IPS-20b (cell line): ENCODE measurements around the gene ZC3H7A.
A peak's percentile ranks its signal among the peaks of the same experiment; 100 is the strongest.
"Not testable (repeated sequence)": the region's sequence is repeated elsewhere in the genome, so short reads cannot be mapped to it uniquely, and the experiment has no call there.

Experiments used
- H3K27ac ChIP-seq: one replicate; pipeline ENCODE4 v1.5.1; 2013; ENCODE audit warnings: low read length
- H3K27me3 ChIP-seq: 2 replicates; pipeline ENCODE4 v1.6.1; 2013; ENCODE audit warnings: mild to moderate bottlenecking, low read length, inconsistent platforms; ENCODE audit not compliant: insufficient read depth
- H3K36me3 ChIP-seq: 2 replicates; pipeline ENCODE4 v1.6.1; 2013; ENCODE audit warnings: low read depth, mild to moderate bottlenecking, inconsistent platforms, low read length, moderate library complexity; ENCODE audit not compliant: insufficient read depth
- H3K4me1 ChIP-seq: 2 replicates; pipeline ENCODE4 v1.6.1; 2013; ENCODE audit warnings: mild to moderate bottlenecking, control low read depth, inconsistent platforms, low read length, moderate library complexity; ENCODE audit not compliant: insufficient read depth
- H3K4me3 ChIP-seq: 2 replicates; pipeline ENCODE4 v1.5.1; 2013; ENCODE audit warnings: mild to moderate bottlenecking, low read length, inconsistent platforms
- H3K9ac ChIP-seq: 2 replicates; pipeline ENCODE4 v1.6.1; 2013; ENCODE audit warnings: low read depth, mild to moderate bottlenecking, inconsistent platforms, low read length, moderate library complexity
- H3K9me3 ChIP-seq: 2 replicates; pipeline ENCODE4 v1.6.1; 2013; ENCODE audit warnings: mild to moderate bottlenecking, low read depth, low read length, inconsistent platforms; ENCODE audit not compliant: insufficient read depth

The ZC3H7A gene

DNA sequence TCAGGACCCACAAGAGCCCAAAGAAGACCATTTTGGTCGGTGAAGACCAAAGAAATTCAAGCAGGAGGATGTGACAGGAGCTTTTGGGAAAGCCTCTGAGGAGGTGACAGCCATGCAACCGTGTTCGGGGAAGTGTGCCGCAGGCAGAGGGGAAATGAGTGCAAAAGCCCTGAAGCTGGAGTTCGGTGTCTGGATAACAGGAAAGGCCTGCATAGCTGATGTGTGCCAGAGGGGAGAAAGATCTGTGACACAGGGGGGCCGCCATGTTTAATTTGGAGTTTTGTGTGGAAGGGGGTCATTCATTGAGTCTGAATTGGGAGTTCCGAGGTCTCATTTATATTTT lies 870 bp upstream of the ZC3H7A start:
- Histone ChIP-seq H3K27me3 (no peaks in the 10 kb centered on the region), H3K36me3 (peaks cover 13% of the 10 kb centered on the region), H3K4me1 (0 out of 2 replicates have a peak, but pooled peaks cover 5% of the 10 kb centered on the region), H3K27ac (peak overlapping the region; percentile 74), H3K9me3 (no peaks in the 10 kb centered on the region), H3K9ac (peak overlapping the region; percentile 89), H3K4me3 (peak overlapping the region; percentile 86)

GRCh38 chr16:11796227-11797165 lies 562 bp downstream of the ZC3H7A start:
- Histone ChIP-seq H3K4me3 (peak overlapping the region; percentile 89), H3K9me3 (no peaks in the 10 kb centered on the region), H3K9ac (peak overlapping the region; percentile 86; the same call in 1 of the 2 replicates), H3K27ac (peak overlapping the region; percentile 66), H3K4me1 (peaks cover 5% of the 10 kb centered on the region; the same call in 1 of the 2 replicates), H3K36me3 (peaks cover 13% of the 10 kb centered on the region), H3K27me3 (no peaks in the 10 kb centered on the region)

DNA sequence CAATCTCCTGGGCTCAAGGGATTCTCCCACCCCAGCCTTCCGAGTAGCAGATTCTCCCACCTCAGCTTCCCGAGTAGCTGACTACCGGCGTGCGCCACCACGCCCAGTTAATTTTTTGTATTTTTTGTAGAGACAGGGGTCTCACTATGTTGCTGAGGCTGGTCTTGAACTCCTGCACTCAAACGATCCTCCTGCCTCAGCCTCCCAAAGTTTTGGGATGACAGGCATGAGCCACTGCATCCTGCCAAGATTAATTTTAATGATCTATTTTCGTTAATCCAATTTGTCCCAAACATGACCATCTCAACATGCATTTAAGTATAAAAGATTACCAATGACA lies 1.2 kb downstream of the ZC3H7A start:
- peak overlapping the region; percentile 86; the same call in 1 of the 2 replicates for H3K9ac ChIP-seq
- H3K4me1 ChIP-seq = peaks cover 5% of the 10 kb centered on the region; the same call in 1 of the 2 replicates
- no peak overlapping the region for H3K27ac ChIP-seq

DNA sequence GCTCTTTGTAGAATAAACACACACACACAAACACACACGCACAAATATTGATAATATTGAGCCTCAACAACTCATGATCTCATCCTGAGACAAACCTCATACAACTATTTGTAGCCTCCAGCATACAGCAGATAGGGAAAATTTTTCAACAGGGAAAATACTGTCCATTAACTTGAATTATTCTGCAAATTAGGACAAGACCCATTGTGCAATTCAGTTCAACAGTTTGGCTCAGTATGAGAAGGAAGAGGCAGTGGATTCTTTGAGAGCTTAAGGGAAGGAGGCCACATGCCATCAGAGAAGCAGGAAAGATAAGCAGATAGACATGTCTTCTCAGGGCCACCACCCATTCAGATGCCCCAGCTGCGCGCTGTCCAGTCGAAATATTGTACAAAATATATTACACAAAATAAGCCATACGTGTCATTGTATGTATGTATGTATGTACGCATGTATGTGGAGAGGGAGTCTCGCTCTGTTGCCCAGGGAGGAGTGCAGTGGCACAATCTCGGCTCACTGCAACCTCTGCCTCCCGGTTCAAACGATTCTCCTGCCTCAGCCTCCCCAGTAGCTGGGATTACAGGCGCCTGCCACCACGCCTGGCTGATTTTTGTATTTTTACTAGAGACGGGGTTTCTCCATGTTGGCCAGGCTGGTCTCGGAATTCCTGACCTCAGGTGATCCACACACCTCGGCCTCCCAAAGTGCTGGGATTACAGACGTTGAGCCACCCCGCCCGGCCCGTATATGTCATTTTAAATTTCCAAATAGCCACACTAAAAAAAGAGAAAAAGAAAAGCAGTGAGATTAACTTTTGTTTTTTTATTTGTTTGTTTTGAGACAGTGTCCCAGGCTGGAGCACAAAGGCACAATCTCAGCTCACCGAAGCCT lies 1.8 kb downstream of the ZC3H7A start:
- no peaks in the 10 kb centered on the region for H3K27me3 ChIP-seq
- H3K9ac ChIP-seq = peak overlapping the region; percentile 86; the same call in 1 of the 2 replicates
- no peak overlapping the region for H3K27ac ChIP-seq
- peak overlapping the region; percentile 89; the same call in 1 of the 2 replicates for H3K4me3 ChIP-seq
- H3K4me1 ChIP-seq = peaks cover 5% of the 10 kb centered on the region; the same call in 1 of the 2 replicates
- H3K9me3 ChIP-seq = no peaks in the 10 kb centered on the region
- peaks cover 15% of the 10 kb centered on the region for H3K36me3 ChIP-seq

More for the DNA sequence above, 1.2 kb downstream of the ZC3H7A start:
- peak overlapping the region; percentile 89 for H3K4me3 ChIP-seq
- no peaks in the 10 kb centered on the region for H3K27me3 ChIP-seq
- no peaks in the 10 kb centered on the region for H3K9me3 ChIP-seq
- H3K36me3 ChIP-seq = peaks cover 13% of the 10 kb centered on the region

GRCh38 chr16:11794447-11794846 lies 2.6 kb downstream of the ZC3H7A start:
- Histone ChIP-seq H3K27ac (no peak overlapping the region), H3K36me3 (peaks cover 18% of the 10 kb centered on the region), H3K4me1 (peaks cover 5% of the 10 kb centered on the region; the same call in 1 of the 2 replicates), H3K9ac (no peak overlapping the region), H3K9me3 (no peaks in the 10 kb centered on the region), H3K27me3 (no peaks in the 10 kb centered on the region), H3K4me3 (no peak overlapping the region)

GRCh38 chr16:11793840-11794239 lies 3.2 kb downstream of the ZC3H7A start:
- Histone ChIP-seq H3K27me3 (no peaks in the 10 kb centered on the region), H3K9ac (no peak overlapping the region), H3K9me3 (no peaks in the 10 kb centered on the region), H3K36me3 (peaks cover 18% of the 10 kb centered on the region), H3K4me3 (no peak overlapping the region), H3K4me1 (peaks cover 5% of the 10 kb centered on the region; the same call in 1 of the 2 replicates), H3K27ac (no peak overlapping the region)

GRCh38 chr16:11792410-11793241 lies 4.4 kb downstream of the ZC3H7A start:
- no peak overlapping the region for H3K9ac ChIP-seq
- H3K4me3 ChIP-seq = no peak overlapping the region
- H3K36me3 ChIP-seq = peaks cover 18% of the 10 kb centered on the region
- no peaks in the 10 kb centered on the region for H3K27me3 ChIP-seq
- no peak overlapping the region for H3K27ac ChIP-seq
- H3K4me1 ChIP-seq = no peaks in the 10 kb centered on the region; the same call in 1 of the 2 replicates
- no peaks in the 10 kb centered on the region for H3K9me3 ChIP-seq

DNA sequence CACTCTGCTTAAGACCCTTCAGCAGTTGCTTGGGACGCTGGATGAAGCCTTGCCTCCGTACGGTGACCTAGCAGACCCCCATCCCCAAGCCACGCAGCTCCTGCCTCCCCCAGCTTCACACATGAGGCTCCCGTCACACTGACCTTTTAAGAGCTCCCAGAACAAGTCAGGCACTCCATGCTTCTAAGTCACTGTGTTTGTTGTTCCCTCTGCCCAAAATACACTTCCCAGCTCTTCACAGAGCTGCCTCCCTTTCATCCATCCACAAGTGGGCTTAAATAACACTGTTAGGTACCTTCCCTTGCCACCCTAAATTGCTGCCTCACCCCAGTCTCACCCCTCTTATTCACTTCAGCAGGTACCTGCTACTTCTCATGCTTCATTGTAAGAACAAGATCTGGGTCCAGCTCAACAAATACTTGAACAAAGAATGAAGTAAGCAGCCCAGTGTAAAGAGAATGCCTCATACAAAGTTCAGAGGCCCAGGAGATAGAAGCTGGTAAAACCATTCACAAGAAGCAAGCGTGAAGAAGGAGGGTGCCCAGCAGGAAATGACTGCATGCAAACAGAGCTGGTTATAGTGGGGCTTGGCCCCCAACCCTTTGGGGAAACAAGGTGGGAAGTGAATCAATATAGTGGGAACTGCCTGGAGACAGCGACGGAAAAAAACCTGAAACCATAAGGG lies 5.8 kb downstream of the ZC3H7A start:
- Histone ChIP-seq H3K9ac (0 out of 2 replicates have a peak overlapping the region, but pooled peaks have one; percentile 21), H3K36me3 (peaks cover 18% of the 10 kb centered on the region), H3K27me3 (no peaks in the 10 kb centered on the region), H3K4me1 (no peaks in the 10 kb centered on the region; the same call in 1 of the 2 replicates), H3K9me3 (no peaks in the 10 kb centered on the region), H3K4me3 (no peak overlapping the region), H3K27ac (no peak overlapping the region)

GRCh38 chr16:11788914-11789313 lies 8.1 kb downstream of the ZC3H7A start:
- peaks cover 9% of the 10 kb centered on the region; the same call in 1 of the 2 replicates for H3K36me3 ChIP-seq
- H3K4me1 ChIP-seq = no peaks in the 10 kb centered on the region; the same call in 1 of the 2 replicates
- no peak overlapping the region for H3K27ac ChIP-seq
- H3K27me3 ChIP-seq = no peaks in the 10 kb centered on the region
- no peak overlapping the region for H3K9ac ChIP-seq
- H3K4me3 ChIP-seq = no peak overlapping the region
- H3K9me3 ChIP-seq = no peaks in the 10 kb centered on the region

- H3K27ac ChIP-seq, H3K9ac ChIP-seq, H3K4me1 ChIP-seq, H3K27me3 ChIP-seq, H3K9me3 ChIP-seq, H3K4me3 ChIP-seq: not testable (repeated sequence)
- H3K36me3 ChIP-seq = peaks cover 18% of the 10 kb centered on the region; the same call in 1 of the 2 replicates
Measured at GRCh38 chr16:11784980-11785599, 12.0 kb downstream of the ZC3H7A start.
